Endodermal cell (in vitro differentiated cells): ENCODE measurements around the gene CAMSAP3. TPM values are rescaled to one million over a fixed set of nuclear protein-coding genes. Genes with fewer than 3 reads are reported as not detected.
A peak's percentile ranks its signal among the peaks of the same experiment; 100 is the strongest.

Experiments used
- DNase-seq: peaks from one replicate; pipeline ENCODE4 v3.0.0-alpha.2; 2017
- H3K27ac ChIP-seq: 2 replicates; pipeline ENCODE4 v1.5.1; 2013; ENCODE audit warnings: mild to moderate bottlenecking, low read depth, low read length, moderate library complexity
- H3K27me3 ChIP-seq: 2 replicates; pipeline ENCODE4 v1.6.1; 2013; ENCODE audit warnings: mild to moderate bottlenecking, low read length, moderate library complexity; ENCODE audit not compliant: insufficient read depth, control insufficient read depth, poor library complexity, severe bottlenecking
- H3K36me3 ChIP-seq: 2 replicates; pipeline ENCODE4 v1.7.0; 2013; ENCODE audit warnings: mild to moderate bottlenecking, low read length, moderate library complexity; ENCODE audit not compliant: control insufficient read depth, insufficient read depth
- H3K4me1 ChIP-seq: one replicate; pipeline ENCODE4 v1.7.0; 2013; ENCODE audit warnings: low read length; ENCODE audit not compliant: control insufficient read depth, insufficient read depth
- H3K4me3 ChIP-seq: 2 replicates; pipeline ENCODE4 v1.5.1; 2013; ENCODE audit warnings: mild to moderate bottlenecking, low read length, moderate library complexity
- H3K9ac ChIP-seq: 2 replicates; pipeline ENCODE4 v1.6.1; 2013; ENCODE audit warnings: mild to moderate bottlenecking, low read length, moderate library complexity; ENCODE audit not compliant: poor library complexity, severe bottlenecking; ENCODE audit errors: extremely low read depth
- H3K9me3 ChIP-seq: 2 replicates; pipeline ENCODE4 v1.6.1; 2013; ENCODE audit warnings: mild to moderate bottlenecking, low read length, moderate library complexity; ENCODE audit not compliant: control insufficient read depth
- H3K27ac Mint-ChIP-seq: 2 replicates; pipeline ENCODE4 v1.8.0; 2020; ENCODE audit warnings: mixed read lengths
- H3K27me3 Mint-ChIP-seq: 2 replicates; pipeline ENCODE4 v1.8.0; 2021; ENCODE audit warnings: mild to moderate bottlenecking, mixed read lengths; ENCODE audit not compliant: insufficient read depth
- H3K36me3 Mint-ChIP-seq: 2 replicates; pipeline ENCODE4 v1.8.0; 2020; ENCODE audit warnings: low read depth, mixed read lengths
- H3K4me1 Mint-ChIP-seq: 2 replicates; pipeline ENCODE4 v1.8.0; 2020; ENCODE audit warnings: mixed read lengths
- H3K4me3 Mint-ChIP-seq: 2 replicates; pipeline ENCODE4 v1.8.0; 2020; ENCODE audit warnings: mild to moderate bottlenecking, moderate library complexity, mixed read lengths
- H3K9me3 Mint-ChIP-seq: 2 replicates; pipeline ENCODE4 v1.8.0; 2020; ENCODE audit warnings: mild to moderate bottlenecking, mixed read lengths
- CTCF ChIP-seq: fragments of 200-600 bp; sonication (generic); conservative IDR thresholded peaks from 2 replicates; pipeline ENCODE4 v1.5.0; 2021; ENCODE audit warnings: antibody characterized with exemption, mild to moderate bottlenecking
- WGBS, 2 experiments: methylation state at CpG; one replicate each; pipeline versions ENCODE4 v1.1.5 to v1.1.7; 2013; ENCODE audit warnings: missing lambda C conversion rate in 2 of 2, mixed read lengths in 1 of 2; ENCODE audit not compliant: insufficient coverage in 1 of 2, insufficient read length in 1 of 2; 5-methylcytosine and 5-hydroxymethylcytosine counted together
- total RNA-seq, 2 donors: library from RNA; stranded (reverse); fragmentation: NEBNext Ultra II Directional in 1 of 2; extraction: Animal tissue kit (Norgen Biotek cat#: 25700) in 1 of 2; gene quantifications; 2 replicates in 1 of 2; 3 replicates in 1 of 2; pipeline ENCODE4 v1.2.1, GENCODE V29; 2021

The CAMSAP3 gene
- total RNA-seq, 2 donors from 2014 or later = 65.5 to 76.8 TPM

- no peak for TF ChIP-seq CTCF
- Histone ChIP-seq H3K27me3 (no peaks in the 10 kb centered on the region), H3K4me3 (no peak overlapping the region), H3K9ac (no peak overlapping the region), H3K36me3 (peaks cover 13% of the 10 kb centered on the region), H3K9me3 (no peaks in the 10 kb centered on the region), H3K4me1 (no peaks in the 10 kb centered on the region), H3K27ac (no peak overlapping the region)
- Mint-ChIP-seq H3K36me3 (peaks cover 51% of the 10 kb centered on the region), H3K9me3 (no peaks in the 10 kb centered on the region), H3K4me1 (no peaks in the 10 kb centered on the region), H3K27me3 (no peaks in the 10 kb centered on the region), H3K4me3 (no peak overlapping the region), H3K27ac (no peak overlapping the region)
- WGBS, 2 experiments = 73 to 90% methylated on average over 3 to 12 of the region's 12 CpGs
- no peak for DNase-seq
These were observed 21.5 kb downstream of the CAMSAP3 start for GRCh38 chr19:7617172-7617571.

DNA sequence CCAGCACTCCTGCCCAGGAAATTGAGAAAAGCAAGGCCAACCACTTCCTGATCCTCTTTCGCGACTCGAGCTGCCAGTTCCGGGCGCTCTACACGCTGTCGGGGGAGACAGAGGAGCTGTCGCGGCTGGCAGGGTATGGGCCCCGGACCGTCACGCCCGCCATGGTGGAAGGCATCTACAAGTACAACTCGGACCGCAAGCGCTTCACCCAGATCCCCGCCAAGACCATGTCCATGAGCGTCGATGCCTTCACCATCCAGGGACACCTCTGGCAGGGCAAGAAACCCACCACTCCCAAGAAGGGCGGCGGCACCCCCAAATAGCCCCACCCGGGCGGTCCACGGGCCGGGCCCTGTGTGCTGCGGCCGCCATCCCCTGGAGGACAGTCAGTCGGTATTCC lies 22.1 kb downstream of the CAMSAP3 start:
- no peak for DNase-seq
- 94 to 98% methylated on average over 14 to 28 of the region's 28 CpGs for WGBS, 2 experiments
- H3K9me3 ChIP-seq = no peaks in the 10 kb centered on the region
- Mint-ChIP-seq H3K27me3 (no peaks in the 10 kb centered on the region), H3K4me3 (no peak overlapping the region), H3K4me1 (no peaks in the 10 kb centered on the region), H3K9me3 (no peaks in the 10 kb centered on the region), H3K27ac (no peak overlapping the region), H3K36me3 (peaks cover 54% of the 10 kb centered on the region)
- no peaks in the 10 kb centered on the region for H3K27me3 ChIP-seq
- H3K4me1 ChIP-seq = no peaks in the 10 kb centered on the region
- H3K27ac ChIP-seq = no peak overlapping the region
- peaks cover 18% of the 10 kb centered on the region for H3K36me3 ChIP-seq
- H3K4me3 ChIP-seq = no peak overlapping the region
- TF ChIP-seq CTCF = no peak
- no peak overlapping the region for H3K9ac ChIP-seq

- H3K9me3 ChIP-seq = no peaks in the 10 kb centered on the region
- Mint-ChIP-seq H3K27ac (peak overlapping the region; percentile 55), H3K4me1 (no peaks in the 10 kb centered on the region), H3K4me3 (no peak overlapping the region), H3K27me3 (no peaks in the 10 kb centered on the region), H3K36me3 (peaks cover 60% of the 10 kb centered on the region), H3K9me3 (no peaks in the 10 kb centered on the region)
- 82 to 90% methylated on average over 2 to 4 of the region's 4 CpGs for WGBS, 2 experiments
- H3K27me3 ChIP-seq = no peaks in the 10 kb centered on the region
- H3K9ac ChIP-seq = no peak overlapping the region
- DNase-seq = no peak
- peaks cover 22% of the 10 kb centered on the region for H3K36me3 ChIP-seq
- TF ChIP-seq CTCF = no peak
- H3K4me3 ChIP-seq = no peak overlapping the region
- H3K27ac ChIP-seq = no peak overlapping the region
- H3K4me1 ChIP-seq = no peaks in the 10 kb centered on the region
These were observed 22.7 kb downstream of the CAMSAP3 start for GRCh38 chr19:7618348-7618747.
